Heart right ventricle (tissue), 16 donors: ENCODE data around the gene ACKR4. TPM values are rescaled to one million over a fixed set of nuclear protein-coding genes. Genes with fewer than 3 reads are reported as not detected.

ENCODE experiments used
- ATAC-seq, 8 donors: fragments of 200-7000 bp; cut with Tn5 transposase; one replicate each; pipeline ENCODE4 v1.9.1; 2020; ENCODE audit warnings: mild to moderate bottlenecking in 8 of 8, moderate library complexity in 8 of 8, moderate number of reproducible peaks in 1 of 8
- DNase-seq, 2 donors: peaks; one replicate each; pipeline ENCODE4 v3.0.0-alpha.2; 2020
- H3K27ac ChIP-seq, 10 donors: fragments of 200-600 bp; sonication (generic) in 2 of 10; one replicate each; pipeline versions ENCODE4 v1.5.0 to v1.8.0; 2020 to 2022; ENCODE audit warnings: mild to moderate bottlenecking in 3 of 10
- H3K27me3 ChIP-seq, 7 donors: fragments of 200-600 bp; one replicate each; pipeline ENCODE4 v1.8.0; 2021 to 2022; ENCODE audit warnings: mild to moderate bottlenecking in 2 of 7
- H3K36me3 ChIP-seq, 9 donors: fragments of 200-600 bp; sonication (generic) in 1 of 9; one replicate each; pipeline versions ENCODE4 v1.5.0 to v1.8.0; 2020 to 2022; ENCODE audit warnings: mild to moderate bottlenecking in 2 of 9
- H3K4me1 ChIP-seq, 9 donors: fragments of 200-600 bp; sonication (generic) in 1 of 9; one replicate each; pipeline versions ENCODE4 v1.5.0 to v1.8.0; 2020 to 2022; ENCODE audit warnings: mild to moderate bottlenecking in 4 of 9
- H3K4me3 ChIP-seq, 10 donors: fragments of 200-600 bp; sonication (generic) in 2 of 10; one replicate each; pipeline versions ENCODE4 v1.5.0 to v1.8.0; 2020 to 2022; ENCODE audit warnings: mild to moderate bottlenecking in 7 of 10, moderate library complexity in 2 of 10
- H3K9me3 ChIP-seq, 11 donors: fragments of 200-600 bp in 10 of 11; sonication (generic) in 2 of 11; one replicate each; pipeline versions ENCODE4 v1.5.0 to v1.8.0; 2013 to 2022; ENCODE audit warnings: mild to moderate bottlenecking in 2 of 11, control low read depth in 1 of 11, moderate library complexity in 1 of 11
- CTCF ChIP-seq, 9 donors: fragments of 200-600 bp; sonication (generic) in 2 of 9; IDR thresholded peaks; one replicate each; pipeline versions ENCODE4 v1.5.0 to v1.8.0; 2021 to 2022; ENCODE audit warnings: antibody characterized with exemption in 9 of 9, mild to moderate bottlenecking in 5 of 9, moderate library complexity in 1 of 9
- WGBS, 2 donors: extraction: QIAGEN DNeasy Blood & Tissue Kit; methylation state at CpG; one replicate each; pipeline ENCODE4 v1.1.7; 2013; ENCODE audit warnings: inconsistent platforms in 1 of 2; 5-methylcytosine and 5-hydroxymethylcytosine counted together
- intact Hi-C, 10 donors: fragments of 100-400 bp; cut with DNase I; formaldehyde crosslinking; loops; one replicate each; pipeline versions ENCODE4 v1.11.1 to v1.14.2; 2022
- polyA plus RNA-seq, 2 donors: library from polyadenylated mRNA; stranded (reverse); fragments of 200-250 nt; gene quantifications; one replicate each; pipeline ENCODE4 v1.2.3, GENCODE V29; 2013
- total RNA-seq, 10 donors: library from RNA; stranded (reverse); fragmentation: NEBNext Ultra II Directional in 3 of 10; extraction: Animal tissue kit (Norgen Biotek cat#: 25700) in 3 of 10; gene quantifications; one replicate each; pipeline versions ENCODE4 v1.2.1 to v1.2.4, GENCODE V29; 2021 to 2023
- donor health status: Arrhythmogenic right ventricular cardiomyopathy.
- donor health status: ischemic (EF 13 %, LVEDD 7.1; RV severe dilation, severe dysfunction).
- donor health status: healthy with polysubstance abuse.
- donor health status: DM: no; HTN: yes; CAD: no.
- donor health status: DM: no; HTN: no; CAD: no.
- donor health status: ischemic (EF 25% LVEDD 6.9; RV normal size, moderate dysfunction).
- donor health status: ischemic (EF 25% LVEDD 5.7; RV mildly dilated, moderate dysfunction).
- donor health status: healthy.
- donor health status: DM: yes; HTN: yes; CAD: no.
- donor health status: Ischemic cardiomyopathy.
- donor health status: ischemic (EF 35%, LVEDD 5.7; RV mildly dilated, moderate dysfunction).
- donor health status: nonischemic (EF 11% LVEDD 7.7; RV severe dilation, severe dysfunction).
- donor health status: DM: yes; HTN: yes; CAD: no.
- donor health status: PGD.
- donor health status: ischemic (EF 29% LVEDD 5.4; RV normal size, mild dysfunction).
- donor health status: nonischemic (EF 23%, LVEDD 6.1; RV moderate dilation, normal function).

ACKR4 gene
- total and polyA plus RNA-seq, 12 donors, result 0.47 to 3.6 (median 2.0) TPM

- 68 to 79% methylated on average over 3 of the region's 3 CpGs for WGBS, 2 donors
- H3K27ac ChIP-seq, result peak overlapping the region in 1 of 10 donors; percentile 2
- H3K36me3 ChIP-seq, result peaks cover 0 to 51% (median 0%) of the 10 kb centered on the region in 9 donors
- H3K27me3 ChIP-seq, result no peaks in the 10 kb centered on the region
- TF ChIP-seq CTCF (IDR thresholded peaks at IDR 0.05), result no peak
- H3K4me3 ChIP-seq, result no peak overlapping the region
- intact Hi-C loops, result no loop called here
- no peak for DNase-seq
- H3K9me3 ChIP-seq, result no peaks in the 10 kb centered on the region
- no peak for ATAC-seq
- H3K4me1 ChIP-seq, result peaks cover 0 to 14% (median 0%) of the 10 kb centered on the region in 9 donors
Observed at GRCh38 chr3:132593947-132594323, 3.1 kb upstream of the ACKR4 start.

- TF ChIP-seq CTCF (IDR thresholded peaks at IDR 0.05), result no peak
- no peak for ATAC-seq
- no peak overlapping the region for H3K4me3 ChIP-seq
- H3K36me3 ChIP-seq, result peaks cover 0 to 51% (median 0%) of the 10 kb centered on the region in 9 donors
- H3K27ac ChIP-seq, result no peak overlapping the region
- no peaks in the 10 kb centered on the region for H3K9me3 ChIP-seq
- intact Hi-C loops, result no loop called here
- H3K27me3 ChIP-seq, result no peaks in the 10 kb centered on the region
- no peak for DNase-seq
- H3K4me1 ChIP-seq, result peaks cover 0 to 14% (median 0%) of the 10 kb centered on the region in 9 donors
Observed at GRCh38 chr3:132594498-132594897, 2.6 kb upstream of the ACKR4 start.

- peaks cover 0 to 14% (median 0%) of the 10 kb centered on the region in 9 donors for H3K4me1 ChIP-seq
- H3K27ac ChIP-seq, result no peak overlapping the region
- DNase-seq (no peak), ATAC-seq (peak in 1 of 8 donors; percentile 22)
- TF ChIP-seq CTCF (IDR thresholded peaks at IDR 0.05), result no peak
- no peak overlapping the region for H3K4me3 ChIP-seq
- intact Hi-C loops, result no loop called here
- peaks cover 0 to 48% (median 0%) of the 10 kb centered on the region in 9 donors for H3K36me3 ChIP-seq
- no peaks in the 10 kb centered on the region for H3K27me3 ChIP-seq
- H3K9me3 ChIP-seq, result no peaks in the 10 kb centered on the region
Observed at GRCh38 chr3:132595014-132595413, 2.1 kb upstream of the ACKR4 start.

GRCh38 chr3:132596326-132596725 is 744 bp upstream of the ACKR4 start:
- H3K27me3 ChIP-seq, result no peaks in the 10 kb centered on the region
- H3K4me3 ChIP-seq, result no peak overlapping the region
- DNase-seq, result no peak
- peaks cover 0 to 39% (median 0%) of the 10 kb centered on the region in 9 donors for H3K36me3 ChIP-seq
- ATAC-seq, result no peak
- peaks cover 0 to 14% (median 0%) of the 10 kb centered on the region in 9 donors for H3K4me1 ChIP-seq
- no peak overlapping the region for H3K27ac ChIP-seq
- no peaks in the 10 kb centered on the region for H3K9me3 ChIP-seq
- intact Hi-C loops, result no loop called here
- TF ChIP-seq CTCF (IDR thresholded peaks at IDR 0.05), result no peak
